Measurements from ENCODE around the gene MARCHF6.

The MARCHF6 gene

GRCh38 chr5:10401498-10401897 lies 48.0 kb downstream of the MARCHF6 start:
- TF ChIP-seq FOXP2 (optimal IDR thresholded peaks at IDR 0.05; ENCODE audit: borderline replicate concordance, extremely low read depth, extremely low read length, insufficient read depth) (no peak), SIN3A (IDR thresholded peaks at IDR 0.05; ENCODE audit: borderline replicate concordance, insufficient read depth, low read length) (no peak), POLR2AphosphoS5 (IDR thresholded peaks at IDR 0.05; ENCODE audit: low read depth, low read length) (no peak), REST (IDR thresholded peaks at IDR 0.05; ENCODE audit: insufficient read depth in 1 of 2, low read depth in 2 of 2, low read length in 2 of 2) (no peak)
